Fibroblast of pulmonary artery (primary cell): Measurements from ENCODE around the gene PANK1.

Source experiments
- DNase-seq: peaks from one replicate; pipeline ENCODE4 v3.0.0-alpha.2; 2010; ENCODE audit warnings: low read depth
- H3K4me3 ChIP-seq: replicated peaks from 2 replicates; pipeline ENCODE4 v1.5.1; 2011; ENCODE audit warnings: low read depth, mild to moderate bottlenecking, control low read depth, low read length, moderate library complexity
- TF ChIP-seq, protein P1 (sequence below): IDR thresholded peaks from 2 replicates; pipeline ENCODE4 v1.5.1; 2011; ENCODE audit warnings: mild to moderate bottlenecking, control low read depth, low read length, inconsistent platforms; ENCODE audit errors: missing control alignments

Gene PANK1

DNA sequence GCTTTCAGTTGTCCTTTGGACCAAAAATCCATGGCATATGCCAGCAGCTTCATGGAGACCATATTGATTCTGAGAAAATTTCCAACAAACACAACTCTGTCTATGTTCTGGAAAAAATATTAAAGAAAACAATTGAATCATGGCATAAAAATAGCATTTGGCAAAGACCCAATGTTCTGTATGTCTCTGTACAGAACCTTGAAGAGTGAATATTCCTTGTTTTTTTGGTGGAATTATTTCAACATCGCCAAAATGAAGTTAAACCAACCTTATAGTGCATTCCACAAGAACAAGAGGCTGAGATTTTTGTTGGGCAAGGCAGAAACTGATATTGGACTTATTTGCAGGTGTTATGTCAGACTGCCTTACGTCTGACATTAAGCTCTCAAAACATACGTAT is 56.4 kb downstream of the PANK1 start:
- DNase-seq: peak; percentile 61
- H3K4me3 ChIP-seq: no peak overlapping the region
- TF ChIP-seq, protein P1, sequence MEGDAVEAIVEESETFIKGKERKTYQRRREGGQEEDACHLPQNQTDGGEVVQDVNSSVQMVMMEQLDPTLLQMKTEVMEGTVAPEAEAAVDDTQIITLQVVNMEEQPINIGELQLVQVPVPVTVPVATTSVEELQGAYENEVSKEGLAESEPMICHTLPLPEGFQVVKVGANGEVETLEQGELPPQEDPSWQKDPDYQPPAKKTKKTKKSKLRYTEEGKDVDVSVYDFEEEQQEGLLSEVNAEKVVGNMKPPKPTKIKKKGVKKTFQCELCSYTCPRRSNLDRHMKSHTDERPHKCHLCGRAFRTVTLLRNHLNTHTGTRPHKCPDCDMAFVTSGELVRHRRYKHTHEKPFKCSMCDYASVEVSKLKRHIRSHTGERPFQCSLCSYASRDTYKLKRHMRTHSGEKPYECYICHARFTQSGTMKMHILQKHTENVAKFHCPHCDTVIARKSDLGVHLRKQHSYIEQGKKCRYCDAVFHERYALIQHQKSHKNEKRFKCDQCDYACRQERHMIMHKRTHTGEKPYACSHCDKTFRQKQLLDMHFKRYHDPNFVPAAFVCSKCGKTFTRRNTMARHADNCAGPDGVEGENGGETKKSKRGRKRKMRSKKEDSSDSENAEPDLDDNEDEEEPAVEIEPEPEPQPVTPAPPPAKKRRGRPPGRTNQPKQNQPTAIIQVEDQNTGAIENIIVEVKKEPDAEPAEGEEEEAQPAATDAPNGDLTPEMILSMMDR: no peak

DNA sequence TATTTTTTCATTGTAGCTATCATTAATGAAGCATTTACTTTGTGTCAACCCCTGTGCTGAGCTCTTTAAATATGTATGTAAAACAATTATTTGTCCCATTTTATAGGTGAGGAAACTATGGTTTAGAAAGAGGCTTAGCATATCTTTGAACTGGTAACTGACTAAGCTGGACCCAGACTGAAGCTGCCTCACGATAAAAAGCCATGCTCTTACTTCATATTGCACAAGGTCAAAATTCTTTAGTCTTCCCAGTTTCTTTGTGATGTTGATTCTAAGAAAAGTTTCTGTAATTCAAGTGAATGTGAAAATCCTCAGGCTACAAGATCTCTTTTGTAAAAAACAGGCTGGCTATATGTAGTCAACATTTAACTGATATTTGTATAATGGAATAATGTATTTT is 63.0 kb downstream of the PANK1 start:
- DNase-seq: peak; percentile 12
- TF ChIP-seq, protein P1: no peak
- no peak overlapping the region for H3K4me3 ChIP-seq

DNA sequence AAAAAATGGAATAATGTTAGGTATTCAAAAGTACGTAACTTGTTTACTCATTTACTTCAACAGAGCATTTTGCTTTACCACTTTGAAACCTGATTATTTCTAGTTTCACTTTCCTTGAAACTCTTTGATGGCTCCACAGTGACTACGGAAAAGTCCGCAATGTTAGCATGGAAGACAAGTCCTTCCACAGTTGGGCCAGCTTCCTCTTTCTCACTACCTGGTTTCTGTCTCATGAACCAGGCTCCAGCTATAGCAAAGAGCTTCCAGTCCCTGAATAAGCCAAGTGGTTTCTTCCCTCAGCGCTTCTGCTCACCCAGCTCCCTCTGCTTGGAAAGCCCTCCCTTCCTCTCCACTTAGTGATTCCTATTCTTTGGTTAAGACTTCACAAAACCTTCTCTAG is 64.8 kb downstream of the PANK1 start:
- H3K4me3 ChIP-seq: no peak overlapping the region
- no peak for DNase-seq
- TF ChIP-seq, protein P1: no peak

DNA sequence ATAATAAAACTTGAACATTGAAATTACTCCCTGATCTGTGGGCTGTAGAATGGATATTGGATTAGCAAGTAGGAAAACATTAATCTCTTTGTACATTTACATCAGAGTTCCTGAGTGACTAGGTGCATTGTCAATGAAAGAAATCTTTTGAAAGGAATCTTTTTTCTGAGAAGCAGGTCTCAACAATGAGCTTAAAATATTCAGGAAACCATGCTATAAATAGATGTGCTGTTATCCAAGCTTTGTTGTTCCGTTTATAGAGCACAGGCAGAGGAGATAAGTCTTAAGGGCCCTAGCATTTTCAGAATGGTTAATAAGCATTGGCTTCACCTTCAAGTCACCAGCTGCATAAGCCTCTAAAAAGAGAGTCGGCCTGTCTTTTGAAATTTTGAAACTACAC is 68.3 kb downstream of the PANK1 start:
- DNase-seq: no peak
- no peak overlapping the region for H3K4me3 ChIP-seq
- TF ChIP-seq, protein P1: no peak

DNA sequence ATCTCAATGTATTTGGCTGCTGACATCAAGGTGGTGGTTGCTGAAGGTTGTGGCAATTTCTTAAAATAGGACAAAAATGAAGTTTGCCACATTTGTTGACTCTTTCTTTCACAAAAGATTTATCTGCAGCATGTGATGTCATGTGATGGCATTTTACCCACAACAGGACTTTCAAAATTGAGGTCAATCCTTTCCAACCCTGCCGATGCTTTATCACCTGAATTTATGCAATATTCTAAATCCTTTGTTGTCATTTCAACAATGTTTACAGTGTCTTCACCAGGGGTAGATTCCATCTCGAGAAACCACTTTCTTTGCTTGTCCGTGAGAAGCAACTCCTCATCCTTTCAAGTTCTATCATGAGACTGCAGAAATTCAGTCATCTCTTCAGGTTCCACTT is 69.0 kb downstream of the PANK1 start:
- TF ChIP-seq, protein P1: no peak
- no peak for DNase-seq

DNA sequence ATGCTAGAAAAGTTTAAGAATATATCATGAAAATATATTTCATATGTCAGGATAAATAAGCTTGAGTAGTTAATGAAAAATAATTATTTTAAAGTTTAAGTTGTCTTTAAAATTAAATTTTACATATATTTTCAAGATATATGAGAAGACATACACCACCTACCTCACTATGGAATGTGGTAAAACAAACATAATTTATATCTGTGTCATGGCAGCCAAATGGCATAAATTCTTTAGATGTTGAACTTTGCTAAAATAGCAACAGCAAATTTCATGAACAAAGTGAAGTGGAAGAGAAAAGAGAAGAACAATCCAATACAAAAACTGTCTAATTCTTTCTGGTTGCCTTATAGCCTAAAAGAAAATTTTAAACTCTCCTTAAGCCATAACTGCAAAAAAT is 70.0 kb downstream of the PANK1 start:
- H3K4me3 ChIP-seq: no peak overlapping the region
- TF ChIP-seq, protein P1: no peak
- no peak for DNase-seq

More for the DNA sequence above, 69.0 kb downstream of the PANK1 start:
- no peak overlapping the region for H3K4me3 ChIP-seq

DNA sequence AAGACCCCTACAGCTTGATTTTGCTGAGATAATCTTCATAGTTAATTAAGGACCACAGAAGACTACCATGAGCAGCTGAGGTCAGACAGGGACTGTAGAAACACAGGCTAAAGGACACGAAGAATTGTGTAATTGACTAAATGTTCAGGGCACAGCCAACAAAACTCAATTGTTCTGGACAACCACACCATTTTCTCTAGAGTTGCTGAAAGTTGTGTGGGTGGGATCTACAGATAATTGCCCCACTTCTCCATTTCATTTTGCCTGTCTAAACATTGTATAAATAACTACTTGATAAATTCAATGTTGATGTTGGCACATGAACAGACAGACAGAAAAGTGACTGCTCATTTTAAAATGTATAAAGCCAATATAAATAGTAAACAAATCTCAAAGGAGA is 70.7 kb downstream of the PANK1 start:
- DNase-seq: peak; percentile 75
- TF ChIP-seq, protein P1: no peak
- H3K4me3 ChIP-seq: no peak overlapping the region
